HepG2 (cell line): ENCODE data around the gene PCNT.

Experiments
- ATF7-NPFF ChIP-seq: sonication (generic); formaldehyde crosslinking; IDR thresholded peaks from 2 replicates; pipeline ENCODE4 v1.8.1; 2023; ENCODE audit warnings: mild to moderate bottlenecking, low read depth, missing genetic modification reagents, moderate library complexity
- PCBP1 ChIP-seq: fragments of 200-400 bp; formaldehyde crosslinking; IDR thresholded peaks from 2 replicates; pipeline ENCODE4 v1.6.1; 2017; ENCODE audit warnings: mild to moderate bottlenecking, low read depth, low read length, borderline replicate concordance
- PHF21A ChIP-seq: sonication (generic); formaldehyde crosslinking; IDR thresholded peaks from 2 replicates; pipeline ENCODE4 v1.5.0; 2020; ENCODE audit warnings: mild to moderate bottlenecking, missing genetic modification reagents
- ZNF251 ChIP-seq: sonication (generic); formaldehyde crosslinking; IDR thresholded peaks from 2 replicates; pipeline ENCODE4 v1.9.0; 2021; ENCODE audit warnings: mild to moderate bottlenecking, missing genetic modification reagents
- ZNF274 ChIP-seq: sonication (generic); formaldehyde crosslinking; IDR thresholded peaks from 2 replicates; pipeline ENCODE4 v1.5.1; 2020; ENCODE audit warnings: mild to moderate bottlenecking, missing genetic modification reagents
- ZNF30 ChIP-seq: sonication (generic); formaldehyde crosslinking; IDR thresholded peaks from 2 replicates; pipeline ENCODE4 v1.5.0; 2020; ENCODE audit warnings: mild to moderate bottlenecking, missing genetic modification reagents
- ZNF326 ChIP-seq: sonication (generic); formaldehyde crosslinking; IDR thresholded peaks from 2 replicates; pipeline ENCODE4 v1.4.0; 2020; ENCODE audit warnings: missing genetic modification reagents, borderline replicate concordance
- TF ChIP-seq, protein P1 (sequence below): IDR thresholded peaks from 2 replicates; pipeline ENCODE4 v1.6.1; 2016
- TF ChIP-seq, protein P2 (sequence below): sonication (generic); formaldehyde crosslinking; IDR thresholded peaks from 2 replicates; pipeline ENCODE4 v1.5.1; 2020; ENCODE audit warnings: mild to moderate bottlenecking, missing genetic modification reagents
- TF ChIP-seq, protein P3 (sequence below), 2 experiments: IDR thresholded peaks; 2 replicates each; pipeline ENCODE4 v1.6.1; 2011 to 2012; ENCODE audit warnings: low read length in 2 of 2, borderline replicate concordance in 1 of 2, low read depth in 1 of 2, mild to moderate bottlenecking in 1 of 2, moderate library complexity in 1 of 2

DNA sequence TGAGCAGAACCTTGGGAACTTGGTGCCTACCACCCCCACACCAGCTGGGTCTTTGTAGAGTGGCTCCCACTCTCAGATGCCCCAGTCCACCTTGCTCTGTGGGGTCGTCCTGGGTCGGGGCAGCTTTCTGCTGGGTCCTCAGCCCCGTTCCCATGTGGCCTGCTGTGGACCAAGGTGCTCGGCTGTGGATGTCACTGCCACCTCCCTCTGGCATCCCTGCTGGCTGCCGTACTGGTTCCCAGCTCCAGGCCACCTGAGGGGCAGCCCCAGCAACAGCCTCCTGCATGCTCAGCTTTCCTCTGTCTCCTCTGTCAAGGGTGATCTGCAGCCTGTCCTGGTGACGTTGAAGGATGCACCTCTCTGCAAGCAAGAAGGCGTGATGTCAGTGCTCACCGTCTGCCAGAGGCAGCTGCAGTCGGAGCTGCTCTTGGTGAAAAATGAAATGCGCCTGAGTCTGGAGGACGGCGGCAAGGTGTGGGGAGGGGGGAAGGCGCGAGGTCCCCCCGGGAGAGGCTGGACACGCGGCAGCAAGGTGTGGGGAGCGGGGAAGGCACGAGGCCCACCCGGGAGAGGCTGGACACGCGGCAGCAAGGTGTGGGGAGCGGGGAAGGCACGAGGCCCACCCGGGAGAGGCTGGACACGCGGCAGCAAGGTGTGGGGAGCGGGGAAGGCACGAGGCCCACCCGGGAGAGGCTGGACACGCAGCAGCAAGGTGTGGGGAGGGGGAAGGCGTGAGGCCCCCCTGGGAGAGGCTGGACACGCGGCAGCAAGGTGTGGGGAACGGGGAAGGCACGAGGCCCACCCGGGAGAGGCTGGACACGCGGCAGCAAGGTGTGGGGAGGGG lies 88.8 kb downstream of the PCNT start:
- TF ChIP-seq ZNF251 (no peak), ATF7-NPFF (no peak), ZNF326 (CRISPR knock-in tag) (no peak), PHF21A (no peak), ZNF30 (CRISPR knock-in tag) (no peak), PCBP1 (no peak), ZNF274 (CRISPR knock-in tag) (no peak)
- TF ChIP-seq, protein P1, sequence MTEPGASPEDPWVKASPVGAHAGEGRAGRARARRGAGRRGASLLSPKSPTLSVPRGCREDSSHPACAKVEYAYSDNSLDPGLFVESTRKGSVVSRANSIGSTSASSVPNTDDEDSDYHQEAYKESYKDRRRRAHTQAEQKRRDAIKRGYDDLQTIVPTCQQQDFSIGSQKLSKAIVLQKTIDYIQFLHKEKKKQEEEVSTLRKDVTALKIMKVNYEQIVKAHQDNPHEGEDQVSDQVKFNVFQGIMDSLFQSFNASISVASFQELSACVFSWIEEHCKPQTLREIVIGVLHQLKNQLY (CRISPR knock-in tag): no peak
- TF ChIP-seq, protein P2, sequence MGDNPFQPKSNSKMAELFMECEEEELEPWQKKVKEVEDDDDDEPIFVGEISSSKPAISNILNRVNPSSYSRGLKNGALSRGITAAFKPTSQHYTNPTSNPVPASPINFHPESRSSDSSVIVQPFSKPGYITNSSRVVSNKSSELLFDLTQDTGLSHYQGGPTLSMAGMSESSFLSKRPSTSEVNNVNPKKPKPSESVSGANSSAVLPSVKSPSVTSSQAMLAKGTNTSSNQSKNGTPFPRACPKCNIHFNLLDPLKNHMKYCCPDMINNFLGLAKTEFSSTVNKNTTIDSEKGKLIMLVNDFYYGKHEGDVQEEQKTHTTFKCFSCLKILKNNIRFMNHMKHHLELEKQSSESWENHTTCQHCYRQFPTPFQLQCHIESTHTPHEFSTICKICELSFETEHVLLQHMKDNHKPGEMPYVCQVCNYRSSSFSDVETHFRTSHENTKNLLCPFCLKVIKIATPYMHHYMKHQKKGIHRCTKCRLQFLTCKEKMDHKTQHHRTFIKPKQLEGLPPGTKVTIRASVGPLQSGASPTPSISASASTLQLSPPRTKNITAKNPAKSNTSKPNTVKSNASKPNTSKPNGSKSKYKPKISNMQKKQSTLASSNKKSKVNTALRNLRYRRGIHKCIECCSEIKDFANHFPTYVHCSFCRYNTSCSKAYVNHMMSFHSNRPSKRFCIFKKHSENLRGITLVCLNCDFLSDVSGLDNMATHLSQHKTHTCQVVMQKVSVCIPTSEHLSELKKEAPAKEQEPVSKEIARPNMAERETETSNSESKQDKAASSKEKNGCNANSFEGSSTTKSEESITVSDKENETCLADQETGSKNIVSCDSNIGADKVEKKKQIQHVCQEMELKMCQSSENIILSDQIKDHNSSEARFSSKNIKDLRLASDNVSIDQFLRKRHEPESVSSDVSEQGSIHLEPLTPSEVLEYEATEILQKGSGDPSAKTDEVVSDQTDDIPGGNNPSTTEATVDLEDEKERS: no peak
- TF ChIP-seq, protein P3, sequence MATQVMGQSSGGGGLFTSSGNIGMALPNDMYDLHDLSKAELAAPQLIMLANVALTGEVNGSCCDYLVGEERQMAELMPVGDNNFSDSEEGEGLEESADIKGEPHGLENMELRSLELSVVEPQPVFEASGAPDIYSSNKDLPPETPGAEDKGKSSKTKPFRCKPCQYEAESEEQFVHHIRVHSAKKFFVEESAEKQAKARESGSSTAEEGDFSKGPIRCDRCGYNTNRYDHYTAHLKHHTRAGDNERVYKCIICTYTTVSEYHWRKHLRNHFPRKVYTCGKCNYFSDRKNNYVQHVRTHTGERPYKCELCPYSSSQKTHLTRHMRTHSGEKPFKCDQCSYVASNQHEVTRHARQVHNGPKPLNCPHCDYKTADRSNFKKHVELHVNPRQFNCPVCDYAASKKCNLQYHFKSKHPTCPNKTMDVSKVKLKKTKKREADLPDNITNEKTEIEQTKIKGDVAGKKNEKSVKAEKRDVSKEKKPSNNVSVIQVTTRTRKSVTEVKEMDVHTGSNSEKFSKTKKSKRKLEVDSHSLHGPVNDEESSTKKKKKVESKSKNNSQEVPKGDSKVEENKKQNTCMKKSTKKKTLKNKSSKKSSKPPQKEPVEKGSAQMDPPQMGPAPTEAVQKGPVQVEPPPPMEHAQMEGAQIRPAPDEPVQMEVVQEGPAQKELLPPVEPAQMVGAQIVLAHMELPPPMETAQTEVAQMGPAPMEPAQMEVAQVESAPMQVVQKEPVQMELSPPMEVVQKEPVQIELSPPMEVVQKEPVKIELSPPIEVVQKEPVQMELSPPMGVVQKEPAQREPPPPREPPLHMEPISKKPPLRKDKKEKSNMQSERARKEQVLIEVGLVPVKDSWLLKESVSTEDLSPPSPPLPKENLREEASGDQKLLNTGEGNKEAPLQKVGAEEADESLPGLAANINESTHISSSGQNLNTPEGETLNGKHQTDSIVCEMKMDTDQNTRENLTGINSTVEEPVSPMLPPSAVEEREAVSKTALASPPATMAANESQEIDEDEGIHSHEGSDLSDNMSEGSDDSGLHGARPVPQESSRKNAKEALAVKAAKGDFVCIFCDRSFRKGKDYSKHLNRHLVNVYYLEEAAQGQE (IDR thresholded peaks at IDR 0.05; ENCODE audit: borderline replicate concordance in 1 of 2, low read depth in 1 of 2, low read length in 2 of 2): no peak
